Right lobe of liver (tissue), 6 donors: ENCODE results near the gene HHIPL2. TPM values are rescaled to one million over a fixed set of nuclear protein-coding genes. Genes with fewer than 3 reads are reported as not detected.

Experiments
- ATAC-seq, 4 donors: fragments of 200-7000 bp; cut with Tn5 transposase; one replicate each; pipeline ENCODE4 v1.9.1; 2020; ENCODE audit warnings: mild to moderate bottlenecking in 4 of 4, moderate library complexity in 4 of 4
- DNase-seq, 3 donors: peaks; one replicate each; pipeline ENCODE4 v3.0.0-alpha.2; 2020
- H3K27ac ChIP-seq, 3 donors: fragments of 200-600 bp; one replicate each; pipeline ENCODE4 v1.8.0; 2022
- H3K27me3 ChIP-seq, 2 donors: fragments of 200-600 bp; one replicate each; pipeline ENCODE4 v1.8.0; 2022
- H3K36me3 ChIP-seq, 4 donors: fragments of 200-600 bp; sonication (generic) in 1 of 4; one replicate each; pipeline versions ENCODE4 v1.5.1 to v1.8.0; 2017 to 2022; ENCODE audit warnings: control low read depth in 1 of 4
- H3K4me1 ChIP-seq, 4 donors: fragments of 200-600 bp; sonication (generic) in 1 of 4; one replicate each; pipeline versions ENCODE4 v1.5.1 to v1.8.0; 2017 to 2022; ENCODE audit warnings: control low read depth in 1 of 4
- H3K4me3 ChIP-seq, 3 donors: fragments of 200-600 bp; one replicate each; pipeline ENCODE4 v1.8.0; 2022
- H3K9me3 ChIP-seq, 4 donors: fragments of 200-600 bp; sonication (generic) in 1 of 4; one replicate each; pipeline versions ENCODE4 v1.5.1 to v1.8.0; 2017 to 2022; ENCODE audit warnings: control low read depth in 1 of 4
- CTCF ChIP-seq, 4 donors: fragments of 200-600 bp in 3 of 4; fragments of 450-650 bp in 1 of 4; IDR thresholded peaks; one replicate each; pipeline versions ENCODE4 v1.5.1 to v1.8.0; 2016 to 2022; ENCODE audit warnings: antibody characterized with exemption in 4 of 4, mild to moderate bottlenecking in 2 of 4
- POLR2A ChIP-seq: fragments of 450-650 bp; IDR thresholded peaks from one replicate; pipeline ENCODE4 v1.6.1; 2017; ENCODE audit warnings: antibody characterized with exemption, mild to moderate bottlenecking
- WGBS: methylation state at CpG from one replicate; pipeline ENCODE4 v1.1.6; 2018; ENCODE audit warnings: low coverage, low lambda C conversion rate; ENCODE audit not compliant: insufficient coverage; ENCODE audit errors: missing lambda C conversion rate; 5-methylcytosine and 5-hydroxymethylcytosine counted together
- intact Hi-C, 2 donors: fragments of 100-400 bp; cut with DNase I; formaldehyde crosslinking; loops; one replicate each; pipeline versions ENCODE4 v1.11.2 to v1.14.1; 2022
- long read RNA-seq: library from polyadenylated mRNA; unstranded; transcript quantifications from one replicate; pipeline ENCODE4 v2.0.0, GENCODE V29; 2019
- total RNA-seq, 6 experiments: library from RNA; depleted of rRNA in 2 of 6; stranded (reverse); fragments of >200 nt in 2 of 6; fragmentation: NEBNext Ultra II Directional in 3 of 6; extraction: Animal tissue kit (Norgen Biotek cat#: 25700) in 3 of 6; gene quantifications; one replicate each; pipeline versions ENCODE4 v1.1.0 to v1.2.4, GENCODE V29; 2016 to 2023
- donor health status: DM: no; HTN: yes; CAD: no.
- donor health status: DM: no; HTN: no; CAD: no.
- donor health status: DM: no; HTN: no; CAD: no.
- donor health status: DM: no; HTN: yes; CAD: no.
- donor health status: DM: no; HTN: yes; CAD: no.

HHIPL2 gene
- 1 to 10 TPM in 1 of 6 experiments, not detected in 5; 1.6 TPM for total RNA-seq
- long read RNA-seq, result 0 reads

GRCh38 chr1:222547944-222548671 is at the start of gene HHIPL2:
Gene HHIPL2, minus strand, starts transcription at chr1:222548104. Its CDS starts 60 bp downstream, at chr1:222548044.
- Histone ChIP-seq H3K27ac (no peak within 1 kb of the TSS), H3K27me3 (no peaks in the 10 kb centered on the region), H3K4me1 (no peaks in the 10 kb centered on the region), H3K4me3 (no peak within 1 kb of the TSS), H3K36me3 (no peaks in the 10 kb centered on the region), H3K9me3 (no peaks in the 10 kb centered on the region)
- WGBS, result 69% methylated on average over 6 of the region's 8 CpGs
- ATAC-seq, result no peak
- no peak for DNase-seq
- TF ChIP-seq POLR2A (no peak), CTCF (IDR thresholded peaks at IDR 0.05) (no peak)
- intact Hi-C loops, result no loop called here

- Histone ChIP-seq H3K4me3 (no peak overlapping the region), H3K36me3 (no peaks in the 10 kb centered on the region), H3K4me1 (no peaks in the 10 kb centered on the region), H3K27ac (no peak overlapping the region), H3K9me3 (no peaks in the 10 kb centered on the region), H3K27me3 (no peaks in the 10 kb centered on the region)
- no peak for TF ChIP-seq CTCF (IDR thresholded peaks at IDR 0.05)
- no peak for TF ChIP-seq POLR2A
- no peak for DNase-seq
- no peak for ATAC-seq
- intact Hi-C loops, result no loop called here
- 88% methylated on average over 4 of the region's 4 CpGs for WGBS
Measured at GRCh38 chr1:222596696-222597095, 48.8 kb upstream of the HHIPL2 start.

- no peak for TF ChIP-seq CTCF (IDR thresholded peaks at IDR 0.05)
- no peak for TF ChIP-seq POLR2A
- DNase-seq, result no peak
- Histone ChIP-seq H3K4me3 (no peak overlapping the region), H3K4me1 (peaks cover 0 to 7% (median 2%) of the 10 kb centered on the region in 4 donors), H3K27me3 (no peaks in the 10 kb centered on the region), H3K36me3 (no peaks in the 10 kb centered on the region), H3K9me3 (no peaks in the 10 kb centered on the region), H3K27ac (no peak overlapping the region)
- 98% methylated on average over 3 of the region's 3 CpGs for WGBS
- intact Hi-C loops, result no loop called here
- ATAC-seq, result no peak
Measured at GRCh38 chr1:222594789-222595188, 46.9 kb upstream of the HHIPL2 start.

GRCh38 chr1:222592171-222592570 is 44.3 kb upstream of the HHIPL2 start:
- Histone ChIP-seq H3K36me3 (no peaks in the 10 kb centered on the region), H3K9me3 (no peaks in the 10 kb centered on the region), H3K4me1 (peaks cover 0 to 12% (median 4%) of the 10 kb centered on the region in 4 donors), H3K27ac (no peak overlapping the region), H3K4me3 (no peak overlapping the region), H3K27me3 (no peaks in the 10 kb centered on the region)
- TF ChIP-seq CTCF (IDR thresholded peaks at IDR 0.05) (no peak), POLR2A (no peak)
- 71% methylated on average over 2 of the region's 3 CpGs for WGBS
- DNase-seq, result no peak
- ATAC-seq, result no peak
- intact Hi-C loops, result no loop called here
